ENCODE data around the gene DNAAF1.

Gene DNAAF1

DNA sequence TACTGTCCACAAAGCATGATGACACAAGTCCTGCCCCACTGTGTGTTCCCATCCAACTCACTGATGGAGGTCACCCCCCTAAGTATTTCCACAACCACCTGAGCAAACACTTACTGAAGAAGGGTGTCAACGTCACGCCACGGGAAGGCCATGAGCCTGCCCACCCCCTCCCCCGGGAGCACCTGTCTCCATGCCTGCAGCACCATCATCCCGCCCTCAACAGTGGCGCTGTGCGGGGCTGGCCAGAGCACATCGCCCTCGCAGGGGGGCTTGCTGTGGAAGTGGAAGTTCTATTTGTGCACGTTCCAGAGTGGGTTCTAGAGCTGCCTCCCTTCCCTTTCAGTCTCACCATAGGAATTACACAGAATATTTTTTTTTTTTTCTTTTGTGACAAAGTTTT, 24.1 kb upstream of the DNAAF1 start:
- TF ChIP-seq YY1 (IDR thresholded peaks at IDR 0.05; ENCODE audit: low read depth) (no peak), CEBPB (IDR thresholded peaks at IDR 0.05) (no peak), NFIC (IDR thresholded peaks at IDR 0.05) (no peak), ZBTB7A (IDR thresholded peaks at IDR 0.05; ENCODE audit: low read depth) (no peak), RAD21 (IDR thresholded peaks at IDR 0.05; ENCODE audit: low read depth) (no peak), FOXM1 (IDR thresholded peaks at IDR 0.05; ENCODE audit: borderline replicate concordance, low read depth) (no peak), EP300 (IDR thresholded peaks at IDR 0.05; ENCODE audit: borderline replicate concordance) (no peak), TEAD4 (IDR thresholded peaks at IDR 0.05) (no peak), CREB1 (IDR thresholded peaks at IDR 0.05; ENCODE audit: low read depth) (no peak), EGR1 (IDR thresholded peaks at IDR 0.05) (no peak), TAF1 (IDR thresholded peaks at IDR 0.05; ENCODE audit: low read depth) (no peak), TCF12 (IDR thresholded peaks at IDR 0.05; ENCODE audit: low read depth) (no peak)
- TF ChIP-seq, protein P1, sequence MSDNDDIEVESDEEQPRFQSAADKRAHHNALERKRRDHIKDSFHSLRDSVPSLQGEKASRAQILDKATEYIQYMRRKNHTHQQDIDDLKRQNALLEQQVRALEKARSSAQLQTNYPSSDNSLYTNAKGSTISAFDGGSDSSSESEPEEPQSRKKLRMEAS (IDR thresholded peaks at IDR 0.05) = no peak
- TF ChIP-seq, protein P2, sequence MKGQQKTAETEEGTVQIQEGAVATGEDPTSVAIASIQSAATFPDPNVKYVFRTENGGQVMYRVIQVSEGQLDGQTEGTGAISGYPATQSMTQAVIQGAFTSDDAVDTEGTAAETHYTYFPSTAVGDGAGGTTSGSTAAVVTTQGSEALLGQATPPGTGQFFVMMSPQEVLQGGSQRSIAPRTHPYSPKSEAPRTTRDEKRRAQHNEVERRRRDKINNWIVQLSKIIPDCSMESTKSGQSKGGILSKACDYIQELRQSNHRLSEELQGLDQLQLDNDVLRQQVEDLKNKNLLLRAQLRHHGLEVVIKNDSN (IDR thresholded peaks at IDR 0.05) = no peak
- TF ChIP-seq, protein P3, sequence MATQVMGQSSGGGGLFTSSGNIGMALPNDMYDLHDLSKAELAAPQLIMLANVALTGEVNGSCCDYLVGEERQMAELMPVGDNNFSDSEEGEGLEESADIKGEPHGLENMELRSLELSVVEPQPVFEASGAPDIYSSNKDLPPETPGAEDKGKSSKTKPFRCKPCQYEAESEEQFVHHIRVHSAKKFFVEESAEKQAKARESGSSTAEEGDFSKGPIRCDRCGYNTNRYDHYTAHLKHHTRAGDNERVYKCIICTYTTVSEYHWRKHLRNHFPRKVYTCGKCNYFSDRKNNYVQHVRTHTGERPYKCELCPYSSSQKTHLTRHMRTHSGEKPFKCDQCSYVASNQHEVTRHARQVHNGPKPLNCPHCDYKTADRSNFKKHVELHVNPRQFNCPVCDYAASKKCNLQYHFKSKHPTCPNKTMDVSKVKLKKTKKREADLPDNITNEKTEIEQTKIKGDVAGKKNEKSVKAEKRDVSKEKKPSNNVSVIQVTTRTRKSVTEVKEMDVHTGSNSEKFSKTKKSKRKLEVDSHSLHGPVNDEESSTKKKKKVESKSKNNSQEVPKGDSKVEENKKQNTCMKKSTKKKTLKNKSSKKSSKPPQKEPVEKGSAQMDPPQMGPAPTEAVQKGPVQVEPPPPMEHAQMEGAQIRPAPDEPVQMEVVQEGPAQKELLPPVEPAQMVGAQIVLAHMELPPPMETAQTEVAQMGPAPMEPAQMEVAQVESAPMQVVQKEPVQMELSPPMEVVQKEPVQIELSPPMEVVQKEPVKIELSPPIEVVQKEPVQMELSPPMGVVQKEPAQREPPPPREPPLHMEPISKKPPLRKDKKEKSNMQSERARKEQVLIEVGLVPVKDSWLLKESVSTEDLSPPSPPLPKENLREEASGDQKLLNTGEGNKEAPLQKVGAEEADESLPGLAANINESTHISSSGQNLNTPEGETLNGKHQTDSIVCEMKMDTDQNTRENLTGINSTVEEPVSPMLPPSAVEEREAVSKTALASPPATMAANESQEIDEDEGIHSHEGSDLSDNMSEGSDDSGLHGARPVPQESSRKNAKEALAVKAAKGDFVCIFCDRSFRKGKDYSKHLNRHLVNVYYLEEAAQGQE (IDR thresholded peaks at IDR 0.05; ENCODE audit: low read depth) = no peak

DNA sequence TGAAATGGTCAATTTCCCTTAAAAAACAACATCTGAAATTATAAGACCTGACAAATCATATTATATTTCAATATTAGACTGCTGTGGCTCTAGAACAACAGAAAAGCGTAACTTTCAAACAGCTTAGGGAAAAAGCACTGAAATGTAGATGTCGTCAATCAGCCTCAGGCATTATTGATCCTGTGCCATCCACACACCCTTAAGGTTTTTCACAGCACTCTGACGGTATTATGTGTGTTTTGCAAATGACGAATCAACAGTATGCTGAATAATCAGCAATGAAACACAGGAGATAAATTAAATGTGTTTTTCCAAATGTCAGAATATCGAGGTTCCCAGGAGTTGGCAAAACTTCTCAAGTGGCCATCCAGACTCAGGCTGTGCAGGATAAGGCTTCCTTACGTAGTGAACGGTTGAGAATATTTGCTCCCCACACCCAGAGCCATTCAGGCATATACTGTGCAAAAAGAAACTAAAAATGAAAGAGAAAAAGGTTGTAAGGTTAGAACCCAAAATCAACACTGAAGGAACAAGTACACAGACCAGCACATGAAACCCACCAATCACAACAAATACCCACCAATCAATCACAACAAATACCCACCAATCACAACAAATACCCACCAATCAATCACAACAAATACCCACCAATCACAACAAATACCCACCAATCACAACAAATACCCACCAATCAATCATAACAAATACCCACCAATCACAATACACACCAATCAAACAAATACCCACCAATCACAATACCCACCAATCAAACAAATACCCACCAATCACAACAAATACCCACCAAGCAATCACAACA, 20.6 kb upstream of the DNAAF1 start:
- no peak for TF ChIP-seq NFIC (IDR thresholded peaks at IDR 0.05)
- TF ChIP-seq, protein P1 (IDR thresholded peaks at IDR 0.05) = no peak
- TF ChIP-seq CEBPB (IDR thresholded peaks at IDR 0.05) = no peak
- TF ChIP-seq YY1 (IDR thresholded peaks at IDR 0.05; ENCODE audit: low read depth) = no peak
- no peak for TF ChIP-seq TAF1 (IDR thresholded peaks at IDR 0.05; ENCODE audit: low read depth)
- no peak for TF ChIP-seq TCF12 (IDR thresholded peaks at IDR 0.05; ENCODE audit: low read depth)
- no peak for TF ChIP-seq FOXM1 (IDR thresholded peaks at IDR 0.05; ENCODE audit: borderline replicate concordance, low read depth)
- no peak for TF ChIP-seq CREB1 (IDR thresholded peaks at IDR 0.05; ENCODE audit: low read depth)
- TF ChIP-seq EP300 (IDR thresholded peaks at IDR 0.05; ENCODE audit: borderline replicate concordance) = no peak
- TF ChIP-seq ZBTB7A (IDR thresholded peaks at IDR 0.05; ENCODE audit: low read depth) = no peak

DNA sequence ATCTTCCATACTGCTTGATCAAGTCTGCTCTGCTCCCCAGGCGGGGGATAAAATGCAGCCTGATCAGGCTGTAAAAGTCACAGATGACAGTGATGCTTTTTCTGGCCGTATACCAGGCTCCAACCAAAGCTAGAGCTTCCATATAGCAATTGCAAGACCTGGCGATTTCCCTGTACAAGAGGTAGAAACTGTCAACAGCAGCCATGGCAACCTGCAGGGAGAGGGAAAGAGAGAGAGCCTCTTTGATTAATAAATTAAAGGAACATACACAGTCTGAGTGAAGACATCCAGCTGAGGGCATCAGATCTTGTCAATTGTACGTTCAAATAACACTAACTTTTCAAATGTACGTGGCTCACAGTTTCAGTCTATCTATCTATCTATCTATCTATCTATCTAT, 14.0 kb upstream of the DNAAF1 start:
- TF ChIP-seq FOXM1 (IDR thresholded peaks at IDR 0.05; ENCODE audit: borderline replicate concordance, low read depth) = no peak
- TF ChIP-seq TCF12 (IDR thresholded peaks at IDR 0.05; ENCODE audit: low read depth) = no peak
- TF ChIP-seq, protein P1 (IDR thresholded peaks at IDR 0.05) = no peak

DNA sequence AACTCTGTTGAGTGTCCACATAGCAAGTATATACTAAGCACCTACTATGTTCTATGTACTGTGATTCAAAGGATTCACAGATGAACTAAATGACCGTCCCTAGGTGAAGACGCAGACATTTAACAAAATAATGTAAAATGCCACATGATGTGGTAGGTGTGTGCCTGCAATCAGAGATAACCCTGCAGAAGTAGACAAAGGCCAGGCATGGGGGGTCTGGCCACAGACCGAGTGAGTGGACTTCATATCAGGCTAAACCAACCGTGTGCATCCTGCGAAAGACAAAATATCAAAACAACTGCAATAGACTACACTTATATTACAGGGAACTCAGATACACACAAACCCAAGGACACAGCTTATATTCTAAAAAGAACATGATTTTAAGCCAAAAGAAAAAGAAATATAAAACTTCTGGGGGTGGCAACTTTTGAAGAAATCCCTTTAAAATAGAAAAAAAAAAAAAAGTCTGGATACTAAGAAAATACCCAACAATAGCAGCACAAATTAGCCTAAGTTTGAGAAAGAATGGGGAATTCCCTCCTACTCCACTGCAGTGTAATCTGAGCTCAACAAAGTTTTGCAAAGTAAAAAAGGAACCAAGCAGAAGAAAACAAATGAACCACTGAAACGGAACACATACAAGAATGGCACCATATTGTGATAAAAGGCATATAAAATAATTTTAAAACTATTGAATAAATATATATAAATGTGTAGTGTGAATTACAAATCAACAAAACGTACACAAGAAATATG, 12.4 kb upstream of the DNAAF1 start:
- TF ChIP-seq CEBPB (IDR thresholded peaks at IDR 0.05) (no peak), FOXM1 (IDR thresholded peaks at IDR 0.05; ENCODE audit: borderline replicate concordance, low read depth) (no peak), ZBTB7A (IDR thresholded peaks at IDR 0.05; ENCODE audit: low read depth) (no peak), NFIC (IDR thresholded peaks at IDR 0.05) (no peak)
- TF ChIP-seq, protein P3 (IDR thresholded peaks at IDR 0.05; ENCODE audit: low read depth) = no peak
- TF ChIP-seq, protein P1 (IDR thresholded peaks at IDR 0.05) = no peak
- TF ChIP-seq, protein P2 (IDR thresholded peaks at IDR 0.05) = no peak
